C4-2B (cell line): ENCODE measurements around the gene CBX5.

ENCODE experiments used
- ZFX ChIP-seq: fragments of 450-650 bp; IDR thresholded peaks from 2 replicates; pipeline ENCODE4 v1.6.1; 2017
- TF ChIP-seq, protein P1 (sequence below): fragments of 450-650 bp; conservative IDR thresholded peaks from 2 replicates; pipeline ENCODE4 v1.5.1; 2017; ENCODE audit warnings: mild to moderate bottlenecking

DNA sequence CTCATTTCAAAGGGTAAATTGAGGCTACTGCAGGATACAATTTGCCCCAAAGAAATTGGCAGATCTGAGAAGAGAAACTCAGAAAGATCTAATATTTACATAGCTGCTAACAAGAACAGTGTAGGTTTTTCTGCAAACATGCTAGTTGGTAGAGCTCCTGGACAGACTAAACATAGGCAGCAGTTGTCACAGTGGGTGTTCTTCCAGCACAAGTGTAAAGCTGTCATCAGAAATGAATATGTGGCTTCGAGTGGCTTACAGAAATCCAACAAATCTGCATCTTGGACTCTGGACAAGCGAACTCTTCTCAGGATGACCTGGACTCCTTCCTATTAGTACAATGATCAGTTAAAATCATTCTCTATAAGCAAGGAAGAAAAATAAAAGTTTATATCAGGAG, 5.9 kb downstream of the CBX5 start:
- TF ChIP-seq ZFX: no peak
- TF ChIP-seq, protein P1, sequence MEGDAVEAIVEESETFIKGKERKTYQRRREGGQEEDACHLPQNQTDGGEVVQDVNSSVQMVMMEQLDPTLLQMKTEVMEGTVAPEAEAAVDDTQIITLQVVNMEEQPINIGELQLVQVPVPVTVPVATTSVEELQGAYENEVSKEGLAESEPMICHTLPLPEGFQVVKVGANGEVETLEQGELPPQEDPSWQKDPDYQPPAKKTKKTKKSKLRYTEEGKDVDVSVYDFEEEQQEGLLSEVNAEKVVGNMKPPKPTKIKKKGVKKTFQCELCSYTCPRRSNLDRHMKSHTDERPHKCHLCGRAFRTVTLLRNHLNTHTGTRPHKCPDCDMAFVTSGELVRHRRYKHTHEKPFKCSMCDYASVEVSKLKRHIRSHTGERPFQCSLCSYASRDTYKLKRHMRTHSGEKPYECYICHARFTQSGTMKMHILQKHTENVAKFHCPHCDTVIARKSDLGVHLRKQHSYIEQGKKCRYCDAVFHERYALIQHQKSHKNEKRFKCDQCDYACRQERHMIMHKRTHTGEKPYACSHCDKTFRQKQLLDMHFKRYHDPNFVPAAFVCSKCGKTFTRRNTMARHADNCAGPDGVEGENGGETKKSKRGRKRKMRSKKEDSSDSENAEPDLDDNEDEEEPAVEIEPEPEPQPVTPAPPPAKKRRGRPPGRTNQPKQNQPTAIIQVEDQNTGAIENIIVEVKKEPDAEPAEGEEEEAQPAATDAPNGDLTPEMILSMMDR: no peak
